NCI-H82 treated with DMSO at 0.1 percent for 48 hours (cell line): ENCODE results near the gene CCDC88C.

Experiments used
- DNase-seq: peaks from one replicate; lab custom pipeline; 2025; ENCODE audit not compliant: unreplicated experiment; lab: John Stamatoyannopoulos, UW

The CCDC88C gene

DNA sequence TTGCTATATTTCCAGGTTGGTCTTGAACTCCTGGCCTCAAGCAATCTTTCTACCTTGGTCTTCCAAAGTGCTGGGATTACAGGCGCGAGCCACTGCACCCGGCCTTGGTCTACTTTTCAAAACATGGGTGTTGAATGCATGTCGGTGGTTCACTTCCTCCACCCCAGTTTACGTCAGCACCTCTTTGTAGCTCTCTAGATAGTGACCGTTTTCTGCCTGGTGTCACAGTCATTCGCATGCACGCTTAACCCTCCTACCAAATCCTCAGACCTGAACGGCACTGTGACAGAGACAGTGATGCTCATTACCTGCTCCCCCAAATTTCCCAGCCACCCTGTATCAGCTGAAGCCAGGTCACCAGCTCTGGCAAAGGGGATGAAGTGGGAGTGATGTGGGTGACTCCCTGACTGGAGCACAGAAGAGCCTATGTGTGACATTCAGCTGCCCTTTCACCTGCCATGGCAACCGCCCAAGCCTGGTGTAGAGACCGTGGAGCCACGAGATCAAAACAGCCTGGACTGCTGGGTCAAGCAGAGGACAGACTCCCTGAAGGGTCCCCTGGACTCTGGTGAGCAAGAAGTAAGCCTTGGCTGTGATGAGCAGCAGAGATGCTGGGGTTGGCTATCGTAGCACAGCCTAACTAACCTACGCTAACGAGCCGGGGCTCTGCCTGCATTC lies 106.9 kb downstream of the CCDC88C start:
- DNase-seq = no peak

DNA sequence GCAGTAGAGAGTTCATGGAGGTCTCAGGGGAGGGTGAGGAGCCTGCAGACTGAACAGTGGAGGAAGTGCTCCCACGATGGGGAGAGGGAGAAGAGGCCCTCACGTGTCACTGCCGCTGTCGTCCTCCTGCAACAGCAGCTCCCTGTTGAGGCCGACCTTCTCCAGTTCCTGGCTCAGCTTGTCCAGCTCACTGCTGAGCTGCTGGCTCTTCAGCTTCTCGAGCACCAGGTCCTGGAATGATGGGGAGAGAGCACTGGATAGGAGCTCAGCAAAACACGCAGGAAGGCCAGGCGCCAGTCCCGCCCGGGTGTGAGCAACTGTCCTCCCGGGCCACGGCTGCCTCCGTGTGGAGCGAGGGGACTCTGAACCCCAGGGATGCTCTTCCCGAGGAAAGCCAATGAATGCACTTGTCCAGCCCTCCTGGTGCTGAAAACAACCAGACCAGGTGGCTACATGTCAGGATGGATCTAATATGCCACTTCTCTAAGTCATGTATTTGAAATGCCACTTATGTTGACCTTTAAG lies 107.8 kb downstream of the CCDC88C start:
- no peak for DNase-seq

DNA sequence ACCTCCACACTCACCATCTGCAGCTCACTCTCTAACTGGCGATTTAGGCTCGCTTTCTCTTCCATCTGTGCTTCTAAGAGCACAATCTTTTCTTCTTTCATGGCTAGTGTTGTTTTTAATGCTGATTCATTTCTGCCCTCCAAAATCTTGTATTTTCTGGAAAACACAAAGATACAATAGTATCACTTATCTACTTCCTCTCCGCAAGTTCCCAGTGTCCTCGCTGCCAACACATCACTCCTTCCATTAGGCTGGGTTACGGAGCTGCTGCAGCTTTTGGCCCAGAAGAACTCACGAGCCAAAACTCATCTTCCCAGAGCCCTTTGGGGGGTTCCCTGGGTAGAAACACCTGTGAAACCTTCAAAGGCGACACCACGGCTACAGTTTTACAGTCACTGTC lies 109.3 kb downstream of the CCDC88C start:
- DNase-seq = no peak

GRCh38 chr14:91307652-91308051 lies 110.0 kb downstream of the CCDC88C start:
- DNase-seq = no peak

DNA sequence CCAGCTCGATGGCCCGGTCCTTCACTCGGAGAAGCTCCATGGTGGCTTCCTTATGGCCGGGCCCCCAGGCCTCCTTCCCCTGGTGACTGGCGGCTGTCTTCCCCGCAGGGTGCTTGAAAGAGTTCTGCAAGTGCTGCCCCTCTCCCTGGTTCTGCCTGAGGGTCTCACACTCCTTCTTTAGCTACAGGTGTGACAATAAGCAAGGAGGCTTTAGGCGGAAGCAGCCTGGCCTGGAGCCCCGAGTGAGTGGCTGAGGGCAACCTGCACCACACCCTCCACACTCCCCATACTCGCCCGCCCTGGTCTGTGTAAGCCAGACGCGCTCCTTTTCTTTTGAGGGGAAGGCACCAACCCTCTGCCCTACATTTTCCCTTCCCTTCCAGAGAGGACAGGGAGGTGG lies 110.6 kb downstream of the CCDC88C start:
- DNase-seq = no peak

DNA sequence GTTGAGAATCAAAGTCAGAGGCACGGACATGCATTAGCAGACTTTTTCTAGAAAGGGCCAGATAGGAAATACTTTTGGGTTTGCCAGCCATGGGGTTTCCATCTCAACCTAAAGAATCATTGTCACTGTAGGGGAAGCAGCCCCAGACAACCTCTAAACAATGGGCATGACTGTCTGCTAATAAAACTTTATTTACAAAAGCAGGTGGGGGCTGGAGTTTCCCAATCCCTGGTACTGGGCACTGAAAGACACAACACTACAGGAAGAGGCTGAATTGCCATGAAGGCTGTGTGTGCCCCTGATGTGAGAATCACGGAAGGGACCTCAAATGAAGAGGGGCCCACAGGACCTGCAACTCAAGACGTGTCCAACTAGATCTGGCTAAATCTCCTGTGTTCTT lies 111.1 kb downstream of the CCDC88C start:
- no peak for DNase-seq

- no peak for DNase-seq
Observed at GRCh38 chr14:91305650-91306431, 111.8 kb downstream of the CCDC88C start.

- DNase-seq = no peak
Observed at GRCh38 chr14:91303924-91304229, 113.7 kb downstream of the CCDC88C start.

GRCh38 chr14:91303091-91303923 lies 114.3 kb downstream of the CCDC88C start:
- DNase-seq = peak; percentile 62

- no peak for DNase-seq
Observed at GRCh38 chr14:91302391-91302790, 115.2 kb downstream of the CCDC88C start.

DNA sequence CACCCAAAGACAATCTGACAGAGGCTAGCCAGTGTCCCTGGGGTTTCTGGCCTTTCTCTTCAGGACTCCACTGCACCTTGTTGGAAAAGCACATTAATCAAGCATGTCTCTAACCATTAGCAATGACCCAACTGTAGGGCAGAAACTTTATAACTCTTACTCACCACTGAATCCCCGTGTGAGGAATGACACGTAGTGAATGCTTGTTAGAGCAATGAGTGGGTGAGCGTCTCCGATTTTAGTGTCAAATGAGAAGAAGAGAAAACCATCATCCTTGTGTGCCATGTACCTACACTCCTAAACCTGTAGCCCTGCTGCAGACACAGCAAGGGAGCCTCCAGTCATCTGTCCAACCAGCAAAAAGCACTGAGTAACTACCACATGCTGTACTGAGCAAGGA lies 116.7 kb downstream of the CCDC88C start:
- no peak for DNase-seq

- DNase-seq = no peak
Observed at GRCh38 chr14:91300283-91300895, 117.2 kb downstream of the CCDC88C start.

DNA sequence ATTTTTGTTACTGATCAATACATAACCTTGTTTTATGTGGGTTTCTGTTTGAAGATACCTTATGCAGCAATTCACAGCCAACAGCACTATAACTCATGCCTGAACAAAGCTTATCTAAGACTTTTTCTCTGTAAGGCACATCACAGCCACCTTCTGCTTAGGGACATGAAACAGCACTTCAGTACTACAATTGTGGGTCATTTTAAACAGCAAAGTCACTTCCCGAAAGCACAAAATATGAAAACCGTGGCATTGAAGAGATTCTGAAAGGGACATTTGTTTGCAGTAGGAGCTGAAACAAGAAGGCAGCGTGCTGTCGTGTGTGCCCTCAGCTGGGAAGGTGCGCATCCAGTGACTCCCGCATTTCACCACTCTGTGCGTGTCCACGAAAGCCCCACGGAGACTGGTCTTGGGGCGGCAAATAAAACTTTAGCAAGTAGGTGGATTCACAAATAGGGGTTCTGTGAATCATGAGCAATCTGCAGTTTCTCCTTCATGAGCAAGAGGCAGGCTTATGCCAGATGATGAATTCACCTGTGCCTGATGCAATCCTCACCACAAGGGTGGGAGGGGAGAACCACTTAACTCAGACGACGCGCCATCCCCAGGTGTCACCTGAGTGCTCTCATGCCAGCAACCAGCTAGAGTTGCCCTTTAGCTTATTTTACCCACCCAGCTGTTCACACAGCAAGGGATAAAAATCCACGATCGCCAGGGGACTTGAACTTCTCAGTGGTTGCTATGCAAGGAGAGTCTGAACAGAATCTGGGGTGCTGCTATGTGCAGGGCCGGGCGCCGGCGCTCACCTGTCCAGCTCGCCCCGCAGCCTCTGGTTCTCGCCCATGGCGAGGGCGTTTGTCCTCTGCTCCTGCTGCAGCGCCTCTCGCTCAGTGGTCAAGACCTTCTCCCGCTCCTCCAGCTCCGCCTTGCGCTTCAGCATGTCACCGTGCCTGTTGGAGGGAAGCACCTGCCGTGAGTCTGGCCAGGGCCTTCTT lies 118.2 kb downstream of the CCDC88C start:
- no peak for DNase-seq

DNA sequence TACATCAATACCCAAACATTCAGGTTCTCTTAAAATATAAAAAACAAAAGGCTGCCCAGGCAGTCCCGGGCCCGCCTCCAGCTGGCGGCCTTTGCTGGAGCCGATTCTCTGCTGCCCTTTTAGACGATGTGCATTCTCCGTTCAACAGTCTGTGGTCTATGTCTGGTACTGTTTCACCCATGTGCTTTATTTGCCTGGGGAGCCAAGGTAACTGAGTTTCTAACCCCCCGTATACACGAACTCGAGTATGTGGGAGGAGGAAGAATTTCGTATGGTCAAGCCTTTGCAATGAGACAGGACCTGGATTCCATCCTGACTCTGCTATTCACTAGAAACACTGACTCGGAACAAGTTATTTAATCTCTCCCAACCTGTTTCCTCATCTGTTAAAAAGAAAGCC lies 119.0 kb downstream of the CCDC88C start:
- DNase-seq = no peak

GRCh38 chr14:91297081-91297711 lies 120.4 kb downstream of the CCDC88C start:
- DNase-seq = no peak

GRCh38 chr14:91295851-91296796 lies 121.5 kb downstream of the CCDC88C start:
- DNase-seq = no peak

- DNase-seq = no peak
Observed at GRCh38 chr14:91295276-91295845, 122.3 kb downstream of the CCDC88C start.

DNA sequence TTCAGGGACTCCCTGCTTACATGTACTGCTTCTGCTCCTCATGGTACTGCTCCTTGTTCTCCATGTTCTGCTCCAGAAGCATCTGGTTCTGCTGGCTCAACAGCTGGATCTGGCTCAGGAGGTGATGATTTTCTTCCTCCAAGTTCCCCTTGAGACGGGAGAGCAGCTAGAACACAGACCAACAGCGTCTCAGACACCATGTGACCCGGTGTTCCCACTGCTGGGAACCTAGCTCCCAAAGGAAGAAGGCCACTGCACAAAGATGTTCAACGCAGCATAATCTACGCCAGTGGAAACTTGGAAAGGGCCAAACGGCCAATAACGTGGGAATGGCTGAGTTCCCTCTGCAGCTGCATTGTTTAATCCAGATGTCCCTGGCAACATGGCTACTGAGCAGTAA lies 123.5 kb downstream of the CCDC88C start:
- no peak for DNase-seq
